Osteocyte (in vitro differentiated cells): ENCODE data around the gene BCL2L1. TPM values are rescaled to one million over a fixed set of nuclear protein-coding genes. Genes with fewer than 3 reads are reported as not detected.

Experiments
- DNase-seq: peaks from one replicate; pipeline ENCODE4 v3.0.0; 2021; ENCODE audit warnings: mixed read lengths; ENCODE audit not compliant: unreplicated experiment; ENCODE audit errors: extremely low spot score
- H3K27ac Mint-ChIP-seq: one replicate; pipeline ENCODE4 v1.8.0; 2021; ENCODE audit warnings: mild to moderate bottlenecking, mixed read lengths; ENCODE audit not compliant: unreplicated experiment
- H3K27me3 Mint-ChIP-seq: one replicate; pipeline ENCODE4 v1.8.0; 2021; ENCODE audit warnings: mixed read lengths; ENCODE audit not compliant: unreplicated experiment
- H3K36me3 Mint-ChIP-seq: one replicate; pipeline ENCODE4 v1.8.0; 2021; ENCODE audit warnings: mixed read lengths; ENCODE audit not compliant: unreplicated experiment
- H3K4me1 Mint-ChIP-seq: one replicate; pipeline ENCODE4 v1.8.0; 2021; ENCODE audit warnings: mixed read lengths; ENCODE audit not compliant: unreplicated experiment
- H3K4me3 Mint-ChIP-seq: one replicate; pipeline ENCODE4 v1.8.0; 2021; ENCODE audit warnings: mild to moderate bottlenecking, moderate library complexity, mixed read lengths; ENCODE audit not compliant: unreplicated experiment
- H3K9me3 Mint-ChIP-seq: one replicate; pipeline ENCODE4 v1.8.0; 2021; ENCODE audit warnings: mixed read lengths; ENCODE audit not compliant: unreplicated experiment
- CTCF ChIP-seq: fragments of 200-600 bp; sonication (generic); IDR thresholded peaks from 2 replicates; pipeline ENCODE4 v1.5.0; 2021; ENCODE audit warnings: antibody characterized with exemption, mild to moderate bottlenecking, moderate library complexity
- long read RNA-seq: library from polyadenylated mRNA; unstranded; transcript quantifications from one replicate; pipeline ENCODE4 v2.0.0, GENCODE V29; 2021
- total RNA-seq: library from RNA; stranded (reverse); gene quantifications from 2 replicates; pipeline ENCODE4 v1.2.1, GENCODE V29; 2021

BCL2L1 gene
- 67.0 and 69.4 TPM in 2 replicates for total RNA-seq
- long read RNA-seq, partial matches to known transcripts, result 0 of 9 reads
- long read RNA-seq, other reads (novel, unspliced or antisense), result 7 of 9 reads

GRCh38 chr20:31722257-31723068 is at the start of gene BCL2L1:
TSS of gene BCL2L1 (minus strand) at chr20:31722868. CDS start at chr20:31722218, 650 bp downstream.
- Mint-ChIP-seq H3K4me3 (peak within 1 kb of the TSS; percentile 90), H3K27me3 (no peaks in the 10 kb centered on the region), H3K27ac (peak within 1 kb of the TSS; percentile 98), H3K9me3 (no peaks in the 10 kb centered on the region), H3K36me3 (peaks cover 25% of the 10 kb centered on the region), H3K4me1 (peaks cover 52% of the 10 kb centered on the region)
- peak; percentile 94 for DNase-seq
- TF ChIP-seq CTCF, result peak; percentile 74

- no peak for TF ChIP-seq CTCF
These were observed 47.6 kb upstream of the BCL2L1 start for GRCh38 chr20:31770243-31770642.

GRCh38 chr20:31769681-31770080 is 47.0 kb upstream of the BCL2L1 start:
- DNase-seq, result no peak
- Mint-ChIP-seq H3K27ac (peak overlapping the region; percentile 69), H3K36me3 (peaks cover 12% of the 10 kb centered on the region), H3K4me1 (peaks cover 31% of the 10 kb centered on the region), H3K4me3 (no peak overlapping the region), H3K9me3 (peaks cover 7% of the 10 kb centered on the region), H3K27me3 (no peaks in the 10 kb centered on the region)
- no peak for TF ChIP-seq CTCF

More at GRCh38 chr20:31770243-31770642, 47.6 kb upstream of the BCL2L1 start:
- peaks cover 12% of the 10 kb centered on the region for H3K36me3 Mint-ChIP-seq
- peaks cover 27% of the 10 kb centered on the region for H3K4me1 Mint-ChIP-seq
- H3K27ac Mint-ChIP-seq, result peak overlapping the region; percentile 69
- DNase-seq, result no peak
- H3K4me3 Mint-ChIP-seq, result no peak overlapping the region
- H3K27me3 Mint-ChIP-seq, result no peaks in the 10 kb centered on the region
- peaks cover 7% of the 10 kb centered on the region for H3K9me3 Mint-ChIP-seq

GRCh38 chr20:31767805-31768204 is 45.1 kb upstream of the BCL2L1 start:
- DNase-seq, result no peak
- Mint-ChIP-seq H3K36me3 (peaks cover 12% of the 10 kb centered on the region), H3K4me1 (peaks cover 37% of the 10 kb centered on the region), H3K9me3 (peaks cover 7% of the 10 kb centered on the region), H3K27ac (peak overlapping the region; percentile 18), H3K4me3 (no peak overlapping the region), H3K27me3 (no peaks in the 10 kb centered on the region)
- no peak for TF ChIP-seq CTCF

- Mint-ChIP-seq H3K27ac (peak overlapping the region; percentile 91), H3K27me3 (no peaks in the 10 kb centered on the region), H3K4me1 (peaks cover 39% of the 10 kb centered on the region), H3K36me3 (peaks cover 9% of the 10 kb centered on the region), H3K9me3 (peaks cover 7% of the 10 kb centered on the region), H3K4me3 (no peak overlapping the region)
- DNase-seq, result no peak
- no peak for TF ChIP-seq CTCF
These were observed 42.1 kb upstream of the BCL2L1 start for GRCh38 chr20:31764641-31765305.
